ENCODE data around the gene RAPGEF4.

DNA sequence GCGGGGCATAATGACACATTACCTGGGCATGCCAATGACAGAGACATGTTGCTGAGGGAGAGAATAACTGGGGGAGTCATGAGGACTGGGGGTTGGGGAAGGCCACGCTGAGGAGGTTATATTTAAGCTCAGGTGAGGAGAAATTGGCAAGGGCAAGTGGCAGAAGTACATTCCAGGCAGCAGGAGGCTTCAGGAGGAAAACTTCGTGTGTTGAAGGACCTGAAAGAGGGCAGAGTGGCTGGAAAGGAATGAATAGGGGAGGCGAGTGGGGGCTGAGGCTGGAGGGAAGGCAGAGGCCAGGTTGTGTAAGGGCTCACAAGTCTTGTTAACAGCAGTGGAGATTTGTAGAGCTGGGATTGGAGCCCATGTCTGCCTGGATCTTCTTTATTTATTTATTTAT, 166.3 kb downstream of the RAPGEF4 start:
- TF ChIP-seq CTCF (IDR thresholded peaks at IDR 0.05), result no peak
- TF ChIP-seq POLR2AphosphoS5 (IDR thresholded peaks at IDR 0.05), result no peak
- no peak for TF ChIP-seq EP300 (IDR thresholded peaks at IDR 0.05)

Data from gastroesophageal sphincter (tissue), 3 donors.